T47D (cell line): ENCODE measurements around the gene TMEM138.

Experiments
- DNase-seq, 2 experiments: peaks; one replicate each; pipeline versions ENCODE4 v3.0.0 to v3.0.0-alpha.2; 2011 to 2012; ENCODE audit warnings: low read depth in 1 of 2, low spot score in 1 of 2
- JUND ChIP-seq: IDR thresholded peaks from 2 replicates; pipeline ENCODE4 v1.6.1; 2012; ENCODE audit warnings: low read depth
- in situ Hi-C: cut with HindIII; loops from 2 replicates; pipeline ENCODE4 v1.10.0; 2016; ENCODE audit warnings: low sequenced_read_pairs, low pct_unique_long_range_greater_than_20kb

Gene TMEM138

DNA sequence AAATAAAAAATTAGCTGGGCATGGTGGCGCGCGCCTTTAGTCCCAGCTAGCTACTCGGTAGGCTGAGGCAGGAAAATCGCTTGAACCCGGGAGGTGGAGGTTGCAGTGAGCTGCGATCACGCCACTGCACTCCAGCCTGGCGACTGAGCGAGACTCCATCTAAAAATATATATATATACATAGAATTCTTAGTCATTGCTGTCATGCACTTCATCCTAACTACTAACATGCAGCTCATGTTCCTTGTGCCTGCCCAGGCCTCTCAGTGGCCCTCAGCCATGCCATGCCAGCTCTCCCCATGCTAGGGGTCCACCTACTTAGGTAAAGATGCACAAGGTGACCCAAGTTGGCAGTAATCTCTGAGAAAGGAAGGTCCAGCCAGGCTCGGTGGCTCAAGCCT lies 3.6 kb upstream of the TMEM138 start:
- no peak for DNase-seq
- TF ChIP-seq JUND: no peak
- in situ Hi-C loops: no loop called here

DNA sequence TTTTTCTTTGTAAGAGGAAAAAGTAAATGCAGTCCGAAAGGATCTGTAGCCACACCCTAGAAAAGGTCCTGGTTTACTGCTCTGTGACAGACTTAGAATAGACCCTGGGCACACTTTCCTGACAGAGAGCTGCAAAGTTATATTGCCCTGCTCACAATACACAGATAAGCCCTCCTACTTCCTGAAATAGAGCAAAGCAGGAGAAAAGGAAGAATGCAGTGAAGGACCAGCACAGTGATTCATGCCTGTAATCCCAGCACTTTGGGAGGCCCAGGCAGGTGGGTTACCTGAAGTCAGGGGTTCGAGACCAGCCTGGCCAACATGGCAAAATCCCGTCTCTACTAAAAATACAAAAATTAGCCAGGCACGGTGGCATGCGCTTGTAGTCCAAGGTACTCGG lies 2.7 kb upstream of the TMEM138 start:
- in situ Hi-C loops: no loop called here
- no peak for DNase-seq
- no peak for TF ChIP-seq JUND

DNA sequence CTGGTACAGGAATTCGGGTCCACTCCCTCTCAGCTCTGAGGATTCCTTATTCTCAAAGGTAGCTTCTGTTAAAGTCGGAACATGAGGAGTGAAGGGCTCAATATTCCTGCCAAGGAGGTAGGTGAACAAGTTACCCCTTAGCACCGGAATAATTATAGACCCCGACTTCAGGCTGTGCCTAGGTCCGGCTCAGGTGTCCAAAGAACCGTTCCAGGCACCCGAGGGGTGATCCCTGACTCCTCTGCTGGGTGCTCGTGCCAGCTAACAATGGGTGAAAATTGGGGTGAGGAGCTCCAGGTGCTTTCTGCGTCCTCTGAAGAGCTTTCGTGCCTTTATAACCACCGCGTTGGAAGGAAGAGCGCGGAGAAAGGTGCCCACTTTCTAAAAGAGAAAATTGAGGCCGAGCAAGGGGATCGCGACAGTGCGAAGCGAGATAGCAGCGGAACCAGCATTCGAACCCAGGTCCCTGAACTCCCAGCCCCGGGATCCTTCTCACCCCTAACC lies 885 bp upstream of the TMEM138 start:
- no peak for DNase-seq
- in situ Hi-C loops: no loop called here
- TF ChIP-seq JUND: no peak

GRCh38 chr11:61362542-61362875 lies 335 bp downstream of the TMEM138 start:
- in situ Hi-C loops: no loop called here
- no peak for TF ChIP-seq JUND
- peak in 1 of 2 experiments; percentile 57 for DNase-seq

- TF ChIP-seq JUND: no peak
- no peak for DNase-seq
- in situ Hi-C loops: no loop called here
These were observed 2.0 kb downstream of the TMEM138 start for GRCh38 chr11:61364012-61364675.

GRCh38 chr11:61367406-61367805 lies 5.2 kb downstream of the TMEM138 start:
- TF ChIP-seq JUND: no peak
- in situ Hi-C loops: no loop called here
- no peak for DNase-seq

GRCh38 chr11:61368646-61369045 lies 6.5 kb downstream of the TMEM138 start:
- no peak for TF ChIP-seq JUND
- in situ Hi-C loops: no loop called here
- no peak for DNase-seq

GRCh38 chr11:61369372-61370348 lies 7.5 kb downstream of the TMEM138 start:
- in situ Hi-C loops: no loop called here
- TF ChIP-seq JUND: no peak
- DNase-seq: no peak

DNA sequence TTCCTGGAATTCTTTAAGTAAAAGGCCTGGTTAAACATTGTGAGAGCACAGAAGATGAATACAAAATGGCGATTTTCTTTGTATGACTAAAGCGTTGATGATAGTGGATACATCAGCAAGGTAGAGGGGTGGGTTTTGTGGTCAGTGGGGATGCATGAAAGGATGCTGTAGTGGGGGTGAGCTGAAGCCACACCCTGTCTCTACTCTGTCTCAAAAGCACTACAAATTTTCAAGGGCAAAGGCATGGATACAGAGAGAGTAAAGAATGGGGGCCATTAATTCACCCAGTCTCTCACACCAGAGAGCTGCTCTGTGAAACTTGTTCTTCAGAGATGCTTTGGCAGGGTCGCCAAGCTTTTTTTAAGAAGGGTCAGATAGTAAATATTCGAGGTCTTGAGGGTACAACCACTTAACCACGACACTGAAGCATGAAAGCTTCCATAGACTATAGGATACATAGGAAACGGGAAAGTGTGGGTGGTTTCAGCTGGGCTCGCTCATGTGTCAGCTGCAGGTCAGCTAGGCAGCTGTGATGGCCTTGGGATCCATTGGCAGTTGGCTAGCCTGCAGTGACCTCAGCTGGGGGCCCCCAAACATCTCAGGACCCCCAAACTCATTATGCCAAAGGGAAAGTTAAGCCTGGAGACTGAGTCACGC lies 8.3 kb downstream of the TMEM138 start:
- TF ChIP-seq JUND: no peak
- DNase-seq: no peak
- in situ Hi-C loops: no loop called here

DNA sequence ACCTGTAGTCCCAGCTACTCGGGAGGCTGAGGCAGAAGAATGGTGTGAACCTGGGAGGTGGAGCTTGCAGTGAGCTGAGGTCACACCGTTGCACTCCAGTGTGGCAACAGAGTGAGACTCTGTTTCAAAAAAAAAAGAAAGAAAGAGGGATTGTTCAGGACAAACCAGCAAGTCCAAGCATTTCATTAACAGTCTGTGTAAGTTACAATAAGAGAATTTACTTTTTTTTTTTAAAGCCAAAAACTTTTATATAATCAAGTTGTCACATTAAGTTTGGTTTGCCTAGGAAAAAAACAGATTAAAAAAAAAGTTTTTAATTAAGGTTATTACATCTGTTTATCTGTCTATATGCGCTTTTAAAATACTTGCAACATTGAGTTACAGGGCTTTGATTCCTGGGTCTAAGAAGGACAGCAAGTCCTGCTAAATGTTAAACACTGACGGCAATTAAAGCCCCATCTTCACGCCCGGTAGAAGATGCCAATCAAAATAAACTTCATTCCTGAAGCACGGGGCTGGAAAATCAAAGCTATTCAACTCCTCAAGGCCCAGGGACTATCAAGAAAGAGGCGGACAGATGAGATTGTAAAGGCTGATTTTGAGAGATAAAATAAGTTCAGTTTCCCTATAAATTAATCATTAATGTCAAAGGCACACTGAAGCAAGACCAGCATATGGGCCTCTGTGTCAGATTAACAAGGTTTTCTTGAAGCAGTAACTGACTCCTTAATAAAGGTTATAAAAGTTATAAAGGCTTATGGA lies 10.7 kb downstream of the TMEM138 start:
- in situ Hi-C loops: no loop called here
- no peak for DNase-seq
- TF ChIP-seq JUND: no peak

DNA sequence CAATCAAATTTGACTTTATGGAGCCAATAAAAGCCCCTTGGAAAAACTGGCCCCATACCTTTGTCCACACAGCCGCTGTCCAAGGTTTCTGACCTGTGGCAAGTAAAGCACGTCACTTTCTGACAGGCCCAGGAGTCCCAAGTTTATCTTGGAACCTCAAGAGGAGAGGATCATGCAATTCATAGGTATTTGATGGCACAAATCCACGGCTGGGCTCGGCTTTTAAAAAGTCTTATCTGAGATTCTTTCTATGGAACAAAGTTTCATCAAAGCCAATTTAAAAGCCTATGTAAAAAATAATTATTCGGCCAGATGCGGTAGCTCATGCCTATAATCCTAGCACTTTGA lies 13.6 kb downstream of the TMEM138 start:
- no peak for TF ChIP-seq JUND
- in situ Hi-C loops: no loop called here
- no peak for DNase-seq

DNA sequence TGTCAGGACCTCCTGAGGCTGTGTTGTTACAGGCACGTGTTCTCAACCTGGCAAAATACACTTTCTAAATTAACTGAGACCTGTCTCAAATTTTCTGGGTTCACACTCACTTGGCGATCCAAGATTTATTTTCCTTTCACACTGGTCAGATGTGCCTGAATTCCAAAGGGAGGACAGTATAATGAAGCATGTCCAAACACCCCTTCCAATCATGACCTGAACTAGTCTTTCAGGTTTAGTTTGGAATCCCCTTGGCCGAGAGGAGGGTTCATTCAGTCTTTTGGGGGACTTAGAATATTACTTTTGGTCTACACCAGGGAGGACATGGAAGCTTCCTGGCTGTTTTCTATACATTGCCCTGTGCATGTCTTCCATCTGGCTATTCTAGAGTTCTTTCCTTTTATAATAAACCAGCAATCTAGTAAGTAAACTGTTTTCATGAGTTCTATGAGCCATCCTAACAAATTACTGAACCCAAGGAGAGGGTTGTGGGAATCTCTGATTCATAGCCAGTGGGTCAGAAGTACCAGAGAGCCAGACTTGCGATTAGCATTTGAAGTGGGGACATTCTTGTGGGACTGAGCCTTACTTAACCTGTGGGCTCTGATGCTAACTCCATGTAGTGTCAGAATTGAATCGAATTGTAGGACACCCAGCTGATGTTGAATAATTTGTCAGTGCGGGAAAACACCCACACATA lies 15.4 kb downstream of the TMEM138 start:
- peak in 1 of 2 experiments; percentile 38 for DNase-seq
- in situ Hi-C loops: no loop called here
- TF ChIP-seq JUND: no peak
